ENCODE data around the gene MAGI2.

MAGI2 gene

GRCh38 chr7:78788464-78788863, 665.0 kb downstream of the MAGI2 start:
- DNase-seq (ENCODE audit: low read depth in 2 of 2): no peak

- no peak for DNase-seq (ENCODE audit: low read depth in 2 of 2)
Measured at GRCh38 chr7:78787854-78788253, 665.6 kb downstream of the MAGI2 start.

GRCh38 chr7:78786055-78786454, 667.4 kb downstream of the MAGI2 start:
- DNase-seq (ENCODE audit: low read depth in 2 of 2): no peak

GRCh38 chr7:78783179-78783962, 670.1 kb downstream of the MAGI2 start:
- DNase-seq (ENCODE audit: low read depth in 2 of 2): no peak

- DNase-seq (ENCODE audit: low read depth in 2 of 2): no peak
Measured at GRCh38 chr7:78780560-78780959, 672.9 kb downstream of the MAGI2 start.

GRCh38 chr7:78779788-78780187, 673.7 kb downstream of the MAGI2 start:
- no peak for DNase-seq (ENCODE audit: low read depth in 2 of 2)

GRCh38 chr7:78777829-78778228, 675.6 kb downstream of the MAGI2 start:
- DNase-seq (ENCODE audit: low read depth in 2 of 2): no peak

- DNase-seq (ENCODE audit: low read depth in 2 of 2): no peak
Measured at GRCh38 chr7:78770422-78771410, 682.8 kb downstream of the MAGI2 start.

GRCh38 chr7:78769481-78770101, 683.9 kb downstream of the MAGI2 start:
- no peak for DNase-seq (ENCODE audit: low read depth in 2 of 2)

GRCh38 chr7:78768859-78769258, 684.6 kb downstream of the MAGI2 start:
- DNase-seq (ENCODE audit: low read depth in 2 of 2): no peak

- DNase-seq (ENCODE audit: low read depth in 2 of 2): no peak
Measured at GRCh38 chr7:78765943-78766729, 687.3 kb downstream of the MAGI2 start.

- no peak for DNase-seq (ENCODE audit: low read depth in 2 of 2)
Measured at GRCh38 chr7:78764571-78764970, 688.9 kb downstream of the MAGI2 start.

- no peak for DNase-seq (ENCODE audit: low read depth in 2 of 2)
Measured at GRCh38 chr7:78762625-78763024, 690.8 kb downstream of the MAGI2 start.

GRCh38 chr7:78760620-78761355, 692.7 kb downstream of the MAGI2 start:
- DNase-seq (ENCODE audit: low read depth in 2 of 2): no peak

- DNase-seq (ENCODE audit: low read depth in 2 of 2): no peak
Measured at GRCh38 chr7:78752554-78752953, 700.9 kb downstream of the MAGI2 start.

- DNase-seq (ENCODE audit: low read depth in 2 of 2): no peak
Measured at GRCh38 chr7:78751253-78751652, 702.2 kb downstream of the MAGI2 start.

GRCh38 chr7:78749052-78749746, 704.3 kb downstream of the MAGI2 start:
- no peak for DNase-seq (ENCODE audit: low read depth in 2 of 2)

- no peak for DNase-seq (ENCODE audit: low read depth in 2 of 2)
Measured at GRCh38 chr7:78747592-78747991, 705.9 kb downstream of the MAGI2 start.

- DNase-seq (ENCODE audit: low read depth in 2 of 2): no peak
Measured at GRCh38 chr7:78746301-78746700, 707.2 kb downstream of the MAGI2 start.

- no peak for DNase-seq (ENCODE audit: low read depth in 2 of 2)
Measured at GRCh38 chr7:78742694-78743093, 710.8 kb downstream of the MAGI2 start.
